ENCODE data around the gene CLNK.

CLNK gene

DNA sequence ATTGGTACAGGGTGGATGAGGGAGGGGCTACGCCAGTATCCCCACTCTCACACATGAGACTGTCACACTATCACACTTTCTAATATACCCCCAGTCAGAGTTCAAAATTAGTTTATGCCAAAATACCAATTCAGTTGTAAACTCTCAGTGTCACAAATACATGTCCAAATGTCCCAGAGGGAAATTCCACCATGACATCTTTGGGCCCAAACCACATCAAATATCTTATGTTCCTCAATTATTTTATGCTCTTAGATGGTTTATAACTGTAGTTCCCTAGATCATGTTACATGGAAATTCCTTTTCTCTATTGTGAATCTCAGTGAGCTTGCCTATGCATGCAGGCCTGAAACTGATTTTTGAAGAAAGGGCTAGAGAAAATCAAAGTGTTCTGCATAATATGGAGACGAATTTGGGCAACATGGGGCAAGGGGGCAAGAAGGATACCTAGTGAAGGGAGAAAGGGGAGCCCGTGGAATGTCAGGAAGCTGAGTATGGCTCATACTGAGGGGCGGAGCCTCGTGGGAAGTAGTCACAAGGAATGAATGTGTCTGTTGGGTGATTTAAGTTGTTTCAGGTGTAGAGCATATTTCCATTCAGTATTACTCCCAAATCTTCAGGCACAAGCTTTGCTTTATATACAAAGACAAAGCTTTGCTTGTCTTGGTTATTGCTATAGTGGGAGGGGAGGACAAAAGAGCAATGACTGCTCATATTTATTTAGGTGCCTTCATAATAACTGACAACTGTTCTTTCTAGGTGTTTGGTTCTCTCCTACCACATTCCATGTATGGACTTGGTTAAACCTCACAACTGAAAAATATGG, 40.8 kb downstream of the CLNK start:
- Histone ChIP-seq H3K36me3 (ENCODE audit: insufficient read depth, low read length) (no peaks in the 10 kb centered on the region), H3K9me3 (ENCODE audit: low read length) (no peaks in the 10 kb centered on the region), H3K4me1 (ENCODE audit: insufficient read depth, low read length) (peaks cover 3% of the 10 kb centered on the region), H3K4me3 (ENCODE audit: low read length) (no peak overlapping the region), H3K27me3 (ENCODE audit: insufficient read depth, low read length) (no peaks in the 10 kb centered on the region), H2AFZ (ENCODE audit: low read depth, low read length) (no peak overlapping the region)

DNA sequence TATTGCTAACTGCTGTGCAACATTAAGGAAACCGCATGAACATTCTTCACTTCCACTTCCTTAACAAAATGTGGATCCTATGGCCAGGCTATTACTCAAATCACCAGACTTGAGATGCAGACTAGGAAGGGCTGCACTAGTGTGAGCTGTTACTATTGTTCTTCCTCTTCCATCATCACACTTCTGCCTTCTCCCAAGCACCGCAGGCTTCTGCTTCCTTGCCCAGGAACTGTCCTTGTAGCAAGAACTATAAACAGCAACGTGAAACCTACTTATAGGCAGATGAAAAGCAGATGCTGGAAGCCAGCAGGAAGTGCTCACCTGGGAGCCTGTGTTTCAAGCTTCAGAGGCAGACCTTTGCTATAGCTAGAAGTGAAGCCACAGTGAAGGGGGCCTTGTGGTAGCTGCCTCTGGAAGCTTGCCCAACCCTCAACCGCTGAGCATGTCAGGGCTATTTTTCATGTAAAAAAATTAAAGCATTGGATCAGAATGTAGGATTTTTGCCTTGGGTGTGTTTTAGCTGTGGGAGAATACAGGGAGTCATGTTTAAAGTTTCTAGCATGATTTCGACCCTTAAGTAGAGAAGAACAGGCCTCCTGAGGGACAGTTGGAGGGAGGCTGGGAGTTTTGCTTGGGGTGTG, 43.9 kb downstream of the CLNK start:
- H3K4me3 ChIP-seq (ENCODE audit: low read length): no peak overlapping the region
- H3K27me3 ChIP-seq (ENCODE audit: insufficient read depth, low read length): no peaks in the 10 kb centered on the region
- H2AFZ ChIP-seq (ENCODE audit: low read depth, low read length): no peak overlapping the region
- H3K36me3 ChIP-seq (ENCODE audit: insufficient read depth, low read length): no peaks in the 10 kb centered on the region
- no peaks in the 10 kb centered on the region for H3K9me3 ChIP-seq (ENCODE audit: low read length)
- H3K4me1 ChIP-seq (ENCODE audit: insufficient read depth, low read length): no peaks in the 10 kb centered on the region

DNA sequence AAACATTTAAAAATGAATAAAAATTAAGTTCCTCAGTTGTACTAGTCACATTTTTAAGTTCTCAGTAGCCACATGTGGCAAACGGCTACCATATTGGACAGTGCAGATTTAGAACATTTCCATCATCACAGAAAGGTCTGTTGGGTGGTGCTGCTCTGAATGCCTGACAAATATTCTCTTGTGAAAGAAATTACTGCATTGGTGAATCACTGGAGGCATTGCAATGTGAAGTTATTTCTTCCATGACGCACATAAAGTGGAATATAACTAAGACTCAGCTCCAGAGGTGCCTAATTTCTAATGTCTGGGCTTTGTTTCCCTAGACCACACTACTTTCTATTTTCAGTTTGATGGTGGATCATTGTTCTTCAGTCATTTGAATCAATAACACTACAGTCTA, 44.9 kb downstream of the CLNK start:
- H2AFZ ChIP-seq (ENCODE audit: low read depth, low read length): no peak overlapping the region
- no peaks in the 10 kb centered on the region for H3K36me3 ChIP-seq (ENCODE audit: insufficient read depth, low read length)
- H3K4me3 ChIP-seq (ENCODE audit: low read length): no peak overlapping the region
- no peaks in the 10 kb centered on the region for H3K27me3 ChIP-seq (ENCODE audit: insufficient read depth, low read length)
- H3K4me1 ChIP-seq (ENCODE audit: insufficient read depth, low read length): no peaks in the 10 kb centered on the region
- no peaks in the 10 kb centered on the region for H3K9me3 ChIP-seq (ENCODE audit: low read length)

DNA sequence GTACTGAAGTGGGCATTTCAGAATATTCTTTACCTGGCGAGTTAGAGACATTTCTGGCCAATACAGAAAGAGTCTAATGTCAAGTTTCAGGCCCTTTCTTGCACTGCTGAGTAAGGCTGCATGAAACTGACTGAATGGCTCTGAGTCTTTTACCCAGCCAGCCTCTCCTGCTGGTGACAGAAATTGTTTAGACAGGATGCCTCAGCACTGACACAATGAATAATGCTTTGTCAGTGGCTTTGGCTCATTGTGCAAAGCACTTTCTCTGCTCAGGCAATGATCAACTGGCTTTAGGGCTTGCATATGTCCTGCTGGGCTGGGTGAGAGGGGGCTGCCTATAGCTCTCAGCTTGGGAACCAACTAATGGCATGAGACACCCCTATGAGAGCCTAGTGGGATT, 45.5 kb downstream of the CLNK start:
- no peak overlapping the region for H2AFZ ChIP-seq (ENCODE audit: low read depth, low read length)
- no peaks in the 10 kb centered on the region for H3K4me1 ChIP-seq (ENCODE audit: insufficient read depth, low read length)
- H3K27me3 ChIP-seq (ENCODE audit: insufficient read depth, low read length): no peaks in the 10 kb centered on the region
- no peaks in the 10 kb centered on the region for H3K36me3 ChIP-seq (ENCODE audit: insufficient read depth, low read length)
- H3K9me3 ChIP-seq (ENCODE audit: low read length): no peaks in the 10 kb centered on the region
- no peak overlapping the region for H3K4me3 ChIP-seq (ENCODE audit: low read length)

DNA sequence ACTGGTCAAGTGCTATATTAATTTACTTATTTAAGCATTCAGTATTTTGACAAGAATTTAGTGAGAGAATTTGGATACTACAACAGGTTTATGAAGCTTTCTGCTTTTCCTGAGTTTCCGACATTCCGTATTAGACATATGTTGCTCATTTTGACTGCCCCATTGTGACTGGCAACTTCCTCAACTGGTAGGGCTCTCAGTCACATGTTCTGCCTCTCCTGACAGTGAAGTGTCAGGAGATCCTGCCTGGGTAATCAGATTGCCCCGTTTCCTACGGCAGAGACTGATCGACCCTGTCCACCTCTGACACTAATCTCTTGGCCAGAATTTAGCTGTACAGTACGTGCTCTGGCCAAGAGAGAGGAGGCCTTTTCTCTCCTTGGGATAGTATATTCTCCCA, 49.5 kb downstream of the CLNK start:
- Histone ChIP-seq H2AFZ (ENCODE audit: low read depth, low read length) (no peak overlapping the region), H3K9me3 (ENCODE audit: low read length) (no peaks in the 10 kb centered on the region), H3K27me3 (ENCODE audit: insufficient read depth, low read length) (no peaks in the 10 kb centered on the region), H3K4me3 (ENCODE audit: low read length) (no peak overlapping the region), H3K4me1 (ENCODE audit: insufficient read depth, low read length) (no peaks in the 10 kb centered on the region), H3K36me3 (ENCODE audit: insufficient read depth, low read length) (no peaks in the 10 kb centered on the region)

DNA sequence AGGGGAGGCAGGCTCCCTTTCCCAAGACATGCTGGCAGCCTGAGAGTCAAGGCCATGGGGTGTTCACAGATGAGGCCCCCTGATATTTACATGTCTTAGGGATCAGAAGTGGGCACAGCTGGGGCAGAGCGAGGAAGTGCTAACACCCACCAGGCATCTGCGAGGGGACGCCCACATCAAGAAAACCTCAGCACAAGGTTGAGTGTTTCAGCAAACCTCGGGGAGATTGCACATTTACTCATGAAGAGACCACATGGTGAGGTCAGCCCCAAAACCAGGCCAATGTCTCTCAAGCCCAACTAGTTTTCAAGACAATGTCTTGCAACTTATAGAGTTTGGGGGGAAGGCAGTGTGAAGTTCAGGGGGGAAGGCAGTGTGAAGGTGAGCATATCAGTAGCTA, 55.2 kb downstream of the CLNK start:
- Histone ChIP-seq H3K27me3 (ENCODE audit: insufficient read depth, low read length) (no peaks in the 10 kb centered on the region), H3K4me1 (ENCODE audit: insufficient read depth, low read length) (peaks cover 2% of the 10 kb centered on the region), H3K9me3 (ENCODE audit: low read length) (no peaks in the 10 kb centered on the region), H3K4me3 (ENCODE audit: low read length) (no peak overlapping the region), H2AFZ (ENCODE audit: low read depth, low read length) (no peak overlapping the region), H3K36me3 (ENCODE audit: insufficient read depth, low read length) (no peaks in the 10 kb centered on the region)

DNA sequence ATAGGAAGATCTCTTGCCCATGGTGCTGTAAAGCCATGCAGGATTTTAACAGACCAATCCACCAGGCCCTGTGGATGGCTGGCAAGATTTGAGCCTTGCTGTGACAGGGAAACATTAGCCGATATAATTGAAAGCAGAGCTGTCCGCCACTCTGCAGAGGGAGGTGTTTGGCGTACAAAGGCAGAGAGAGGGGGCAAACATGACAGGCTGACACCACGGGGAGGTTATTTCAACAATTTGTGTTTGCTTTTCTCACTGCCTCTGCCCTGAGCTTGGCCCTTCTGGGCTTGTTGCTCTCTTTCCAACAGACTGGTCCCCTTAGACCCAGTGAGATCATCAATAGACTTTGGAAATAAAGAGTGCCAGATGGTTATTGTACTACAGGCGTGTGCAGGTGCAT, 59.4 kb downstream of the CLNK start:
- Histone ChIP-seq H3K27me3 (ENCODE audit: insufficient read depth, low read length) (no peaks in the 10 kb centered on the region), H3K36me3 (ENCODE audit: insufficient read depth, low read length) (no peaks in the 10 kb centered on the region), H3K9me3 (ENCODE audit: low read length) (no peaks in the 10 kb centered on the region), H3K4me1 (ENCODE audit: insufficient read depth, low read length) (peaks cover 2% of the 10 kb centered on the region), H3K4me3 (ENCODE audit: low read length) (no peak overlapping the region), H2AFZ (ENCODE audit: low read depth, low read length) (no peak overlapping the region)

DNA sequence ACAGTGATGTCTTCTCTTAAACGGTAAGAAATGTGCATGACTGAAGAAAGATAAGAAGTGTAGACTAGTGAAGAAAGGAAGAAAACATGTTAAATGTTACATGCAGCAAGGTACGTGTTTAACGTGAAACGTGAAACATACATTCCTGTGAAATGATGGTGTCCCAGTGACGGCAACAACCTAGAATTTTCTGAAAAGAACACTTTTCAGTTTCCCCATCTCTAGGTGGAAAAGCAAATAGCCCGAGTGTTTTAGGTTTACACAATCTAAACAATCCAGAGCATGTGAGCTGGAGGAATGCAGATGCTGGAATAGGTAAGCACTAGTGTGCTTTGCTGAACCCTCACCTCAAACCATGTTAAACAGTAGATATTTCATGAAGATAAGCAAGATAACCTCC, 60.7 kb downstream of the CLNK start:
- H3K4me1 ChIP-seq (ENCODE audit: insufficient read depth, low read length): peaks cover 2% of the 10 kb centered on the region
- H2AFZ ChIP-seq (ENCODE audit: low read depth, low read length): no peak overlapping the region
- no peak overlapping the region for H3K4me3 ChIP-seq (ENCODE audit: low read length)
- no peaks in the 10 kb centered on the region for H3K36me3 ChIP-seq (ENCODE audit: insufficient read depth, low read length)
- no peaks in the 10 kb centered on the region for H3K27me3 ChIP-seq (ENCODE audit: insufficient read depth, low read length)
- H3K9me3 ChIP-seq (ENCODE audit: low read length): no peaks in the 10 kb centered on the region

DNA sequence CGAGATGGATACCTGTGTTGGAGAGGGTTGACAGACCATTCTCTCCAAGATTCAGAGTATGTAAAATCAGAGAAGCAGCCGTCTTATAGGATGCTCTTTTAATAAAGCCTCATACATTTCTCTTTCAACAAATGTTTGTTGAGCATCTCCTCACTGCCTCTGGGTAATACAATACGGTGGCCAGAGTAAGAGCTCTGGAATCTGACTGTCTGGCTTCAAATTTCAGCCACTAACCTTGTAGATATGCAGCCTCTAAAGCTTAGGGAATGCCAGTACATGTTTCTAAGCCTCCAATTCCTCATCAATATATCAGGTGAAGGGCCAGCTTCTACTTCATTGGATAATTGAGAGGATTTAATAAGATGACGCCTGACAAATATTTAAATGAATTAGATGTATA, 61.3 kb downstream of the CLNK start:
- H3K9me3 ChIP-seq (ENCODE audit: low read length): no peaks in the 10 kb centered on the region
- H3K36me3 ChIP-seq (ENCODE audit: insufficient read depth, low read length): no peaks in the 10 kb centered on the region
- peaks cover 2% of the 10 kb centered on the region for H3K4me1 ChIP-seq (ENCODE audit: insufficient read depth, low read length)
- no peak overlapping the region for H3K4me3 ChIP-seq (ENCODE audit: low read length)
- H3K27me3 ChIP-seq (ENCODE audit: insufficient read depth, low read length): no peaks in the 10 kb centered on the region
- no peak overlapping the region for H2AFZ ChIP-seq (ENCODE audit: low read depth, low read length)

DNA sequence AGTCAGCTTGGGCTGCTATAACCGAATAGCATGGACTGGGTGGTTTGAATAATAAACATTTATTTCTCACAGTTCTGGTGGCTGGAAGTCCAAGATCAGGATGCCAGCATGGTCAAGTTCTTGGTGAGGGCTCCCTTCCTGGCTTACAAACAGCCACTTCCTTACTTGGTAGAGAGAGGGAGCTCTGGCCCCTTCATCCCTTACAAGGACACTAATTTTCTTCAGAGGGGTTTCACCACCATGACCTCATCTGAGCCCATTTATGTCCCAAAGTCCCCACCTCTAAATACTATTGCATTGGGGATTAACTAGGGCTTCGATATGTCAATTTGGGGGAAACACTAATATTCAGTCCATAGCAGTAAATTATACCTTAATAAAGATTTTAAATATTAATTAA, 61.8 kb downstream of the CLNK start:
- H3K36me3 ChIP-seq (ENCODE audit: insufficient read depth, low read length): no peaks in the 10 kb centered on the region
- no peak overlapping the region for H2AFZ ChIP-seq (ENCODE audit: low read depth, low read length)
- H3K9me3 ChIP-seq (ENCODE audit: low read length): no peaks in the 10 kb centered on the region
- peaks cover 2% of the 10 kb centered on the region for H3K4me1 ChIP-seq (ENCODE audit: insufficient read depth, low read length)
- H3K4me3 ChIP-seq (ENCODE audit: low read length): no peak overlapping the region
- H3K27me3 ChIP-seq (ENCODE audit: insufficient read depth, low read length): no peaks in the 10 kb centered on the region

DNA sequence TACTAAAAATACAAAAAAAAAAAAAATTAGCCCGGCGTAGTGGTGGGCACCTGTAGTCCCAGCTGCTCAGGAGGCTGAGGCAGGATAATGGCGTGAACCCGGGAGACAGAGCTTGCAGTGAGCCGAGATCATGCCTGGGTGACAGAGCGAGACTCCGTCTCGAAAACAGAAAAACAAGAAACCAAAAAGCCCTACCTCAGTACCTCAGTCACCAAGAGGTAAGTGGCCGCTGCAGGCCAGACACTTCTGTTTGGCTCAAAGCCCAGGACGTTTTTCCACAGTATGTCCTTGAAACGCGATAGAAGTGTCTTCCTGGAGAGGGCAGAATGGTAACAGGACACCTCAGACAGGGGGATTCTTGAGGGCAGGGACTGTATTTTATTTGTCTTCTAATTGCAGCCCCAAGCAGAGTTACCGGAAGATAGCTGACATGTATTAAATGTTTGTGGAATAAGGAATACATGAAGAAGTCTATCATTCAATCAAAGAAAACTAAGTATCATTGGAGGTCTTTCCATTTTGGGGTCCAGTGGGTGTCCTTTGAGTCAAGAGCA, 63.6 kb downstream of the CLNK start:
- Histone ChIP-seq H3K36me3 (ENCODE audit: insufficient read depth, low read length) (no peaks in the 10 kb centered on the region), H3K4me1 (ENCODE audit: insufficient read depth, low read length) (peaks cover 1% of the 10 kb centered on the region), H3K4me3 (ENCODE audit: low read length) (no peak overlapping the region), H3K9me3 (ENCODE audit: low read length) (no peaks in the 10 kb centered on the region), H3K27me3 (ENCODE audit: insufficient read depth, low read length) (no peaks in the 10 kb centered on the region), H2AFZ (ENCODE audit: low read depth, low read length) (no peak overlapping the region)

DNA sequence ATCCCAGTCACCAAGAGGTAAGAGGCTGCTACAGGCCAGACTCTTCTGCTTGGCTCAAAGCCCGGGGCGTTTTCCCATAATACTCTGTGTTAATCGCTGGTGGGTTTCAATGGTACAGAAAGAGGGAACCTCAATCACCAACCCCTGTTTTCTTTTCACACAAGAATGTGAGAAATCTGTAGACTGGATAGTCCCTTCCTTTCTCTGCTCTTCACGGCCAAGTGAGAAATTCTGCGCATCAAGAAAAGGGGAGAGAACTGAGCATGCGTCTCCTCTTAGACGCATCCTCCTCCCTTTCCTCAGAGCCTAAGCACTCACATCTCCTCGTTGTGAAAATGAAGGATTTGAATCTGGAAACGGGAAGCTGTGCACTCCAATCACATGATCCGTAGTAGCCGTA, 64.7 kb downstream of the CLNK start:
- no peak overlapping the region for H2AFZ ChIP-seq (ENCODE audit: low read depth, low read length)
- no peaks in the 10 kb centered on the region for H3K9me3 ChIP-seq (ENCODE audit: low read length)
- H3K36me3 ChIP-seq (ENCODE audit: insufficient read depth, low read length): no peaks in the 10 kb centered on the region
- no peak overlapping the region for H3K4me3 ChIP-seq (ENCODE audit: low read length)
- H3K4me1 ChIP-seq (ENCODE audit: insufficient read depth, low read length): no peaks in the 10 kb centered on the region
- H3K27me3 ChIP-seq (ENCODE audit: insufficient read depth, low read length): no peaks in the 10 kb centered on the region

DNA sequence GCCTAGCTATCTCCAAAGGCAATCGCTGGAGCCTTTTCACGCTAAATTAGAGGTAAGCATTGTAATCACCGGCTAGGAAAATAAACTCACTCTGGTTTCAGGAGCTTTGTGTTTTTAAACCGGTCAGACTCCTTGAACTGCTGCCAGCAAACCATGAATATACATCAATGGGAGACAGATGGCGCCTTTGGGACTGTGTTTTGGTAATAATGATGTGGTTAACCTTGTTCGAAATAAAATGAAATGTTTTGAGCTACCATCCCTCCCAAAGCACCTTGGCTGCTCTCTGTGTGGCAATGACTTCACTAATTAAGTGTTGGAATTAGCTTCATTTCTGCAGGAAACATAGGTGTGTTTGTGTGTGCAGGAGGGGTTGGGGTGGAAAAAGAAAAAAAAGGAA, 65.3 kb downstream of the CLNK start:
- H3K27me3 ChIP-seq (ENCODE audit: insufficient read depth, low read length): no peaks in the 10 kb centered on the region
- H3K36me3 ChIP-seq (ENCODE audit: insufficient read depth, low read length): no peaks in the 10 kb centered on the region
- no peaks in the 10 kb centered on the region for H3K9me3 ChIP-seq (ENCODE audit: low read length)
- no peak overlapping the region for H2AFZ ChIP-seq (ENCODE audit: low read depth, low read length)
- no peak overlapping the region for H3K4me3 ChIP-seq (ENCODE audit: low read length)
- no peaks in the 10 kb centered on the region for H3K4me1 ChIP-seq (ENCODE audit: insufficient read depth, low read length)
